Stimulated activated CD8-positive, alpha-beta memory T cell treated with anti-CD3 and anti-CD28 coated beads, Interleukin-7, amount 100 ng/mL, for 24 hours (primary cell): ENCODE measurements around the gene DLGAP1.
"Not testable (repeated sequence)": the region's sequence is repeated elsewhere in the genome, so short reads cannot be mapped to it uniquely, and the experiment has no call there.

Source experiments
- DNase-seq: peaks from one replicate; pipeline ENCODE4 v3.0.0-alpha.2; 2020; ENCODE audit warnings: low read depth

DLGAP1 gene

DNA sequence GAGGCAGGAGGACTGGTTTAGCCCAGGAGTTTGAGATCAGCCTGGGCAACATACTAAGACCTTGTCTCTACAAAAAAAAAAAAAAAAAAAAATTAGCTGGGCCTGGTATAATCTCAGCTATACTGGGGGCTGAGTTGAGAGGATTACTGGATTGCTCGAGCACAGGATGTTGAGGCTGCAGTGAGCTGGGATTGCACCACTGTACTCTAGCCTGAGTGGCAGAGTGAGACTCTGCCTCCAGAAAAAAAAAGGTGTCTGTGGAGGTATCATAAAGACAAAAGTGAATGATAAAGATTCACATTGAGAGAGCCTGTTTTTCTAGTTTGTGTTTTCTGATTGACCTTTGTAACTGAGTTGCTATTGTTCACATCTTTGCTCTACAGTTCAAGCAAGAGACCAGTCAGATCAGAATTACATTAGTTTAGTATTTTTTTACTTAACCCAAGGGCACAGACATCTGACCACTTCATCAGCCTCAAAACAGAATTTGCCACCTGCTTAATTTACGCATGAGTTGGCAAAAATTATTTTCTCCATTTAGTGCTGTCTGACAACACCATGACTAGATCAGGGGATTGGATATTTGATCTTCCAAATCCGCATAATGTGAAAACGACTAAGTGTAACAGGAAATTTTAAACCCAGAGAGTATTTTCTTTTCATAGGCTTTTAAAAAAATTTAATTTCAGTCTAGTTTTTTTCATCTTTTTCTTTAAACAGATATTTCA is 734.1 kb downstream of the DLGAP1 start:
- no peak for DNase-seq

DNA sequence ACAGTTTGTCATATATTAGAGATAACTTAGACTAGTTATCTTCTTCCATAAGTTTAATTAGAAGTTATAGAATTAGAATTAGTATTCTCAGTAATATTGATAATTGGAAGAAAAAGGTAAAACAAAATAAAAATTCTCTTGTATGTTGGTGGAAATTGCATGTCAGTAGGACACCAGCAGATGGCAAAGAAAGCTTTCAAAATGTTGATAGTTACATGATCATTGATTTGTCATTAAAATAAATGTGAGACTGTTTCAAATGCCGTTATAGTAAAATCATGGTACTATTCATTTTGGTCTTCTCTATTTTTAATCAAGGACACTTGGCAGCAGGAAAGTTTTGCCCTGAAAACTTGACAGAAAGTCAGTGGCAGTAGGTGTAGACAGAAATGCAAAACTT is 734.9 kb downstream of the DLGAP1 start:
- no peak for DNase-seq

DNA sequence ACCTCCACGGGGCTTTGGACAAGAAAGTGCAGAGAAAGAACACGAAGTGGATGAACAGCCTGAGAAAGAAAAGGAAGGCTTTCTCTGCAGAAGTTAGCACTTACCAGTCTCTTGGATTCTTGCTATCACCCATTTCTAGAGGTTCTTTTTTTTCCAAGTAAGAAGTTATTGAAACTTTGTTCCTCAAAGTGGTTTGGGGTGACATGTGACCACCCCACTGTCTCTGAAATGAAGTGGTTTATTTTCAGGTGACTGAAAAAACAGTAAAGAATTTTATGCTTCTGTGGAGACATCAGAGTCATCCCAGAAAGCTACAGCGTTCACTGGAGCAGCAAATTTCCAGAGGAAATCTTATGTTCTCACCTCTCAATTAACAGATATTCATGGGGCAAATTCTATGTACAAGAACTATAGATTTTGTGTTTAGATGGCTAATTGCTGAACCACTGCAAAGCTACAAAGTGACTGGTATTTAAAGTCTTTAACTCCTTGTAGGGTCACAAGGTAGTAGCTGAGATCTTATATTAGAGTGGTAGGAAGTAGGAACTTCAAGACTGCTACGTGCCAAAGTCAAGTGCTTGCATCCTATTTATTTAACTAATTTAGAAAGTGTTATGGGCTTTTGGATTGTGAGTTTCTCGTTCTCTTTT is 737.6 kb downstream of the DLGAP1 start:
- DNase-seq, result no peak

DNA sequence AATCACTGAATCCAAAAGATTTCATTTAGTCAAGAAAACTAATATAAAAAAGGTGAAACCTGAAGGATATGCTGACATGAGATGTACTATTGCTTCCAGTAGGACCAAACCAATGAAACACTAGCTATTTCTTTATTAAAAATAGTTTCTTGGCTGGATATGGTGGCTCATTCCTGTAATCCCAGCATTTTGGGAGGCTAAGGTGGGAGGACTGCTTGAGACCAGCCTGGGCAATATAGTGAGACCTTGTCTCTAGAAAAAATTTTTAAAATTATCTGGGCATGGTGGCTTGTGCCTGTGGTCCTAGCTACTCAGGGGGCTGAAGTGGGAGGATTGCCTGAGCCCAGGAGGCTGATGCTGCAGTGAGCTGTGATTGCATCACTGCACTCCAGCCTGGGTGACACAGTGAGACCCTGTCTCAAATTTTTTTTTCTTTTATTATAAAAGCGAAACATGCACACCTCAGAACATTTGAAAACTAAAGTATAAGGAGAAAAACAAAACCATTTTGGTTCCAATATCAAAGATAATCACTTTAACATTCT is 738.9 kb downstream of the DLGAP1 start:
- DNase-seq, result no peak

DNA sequence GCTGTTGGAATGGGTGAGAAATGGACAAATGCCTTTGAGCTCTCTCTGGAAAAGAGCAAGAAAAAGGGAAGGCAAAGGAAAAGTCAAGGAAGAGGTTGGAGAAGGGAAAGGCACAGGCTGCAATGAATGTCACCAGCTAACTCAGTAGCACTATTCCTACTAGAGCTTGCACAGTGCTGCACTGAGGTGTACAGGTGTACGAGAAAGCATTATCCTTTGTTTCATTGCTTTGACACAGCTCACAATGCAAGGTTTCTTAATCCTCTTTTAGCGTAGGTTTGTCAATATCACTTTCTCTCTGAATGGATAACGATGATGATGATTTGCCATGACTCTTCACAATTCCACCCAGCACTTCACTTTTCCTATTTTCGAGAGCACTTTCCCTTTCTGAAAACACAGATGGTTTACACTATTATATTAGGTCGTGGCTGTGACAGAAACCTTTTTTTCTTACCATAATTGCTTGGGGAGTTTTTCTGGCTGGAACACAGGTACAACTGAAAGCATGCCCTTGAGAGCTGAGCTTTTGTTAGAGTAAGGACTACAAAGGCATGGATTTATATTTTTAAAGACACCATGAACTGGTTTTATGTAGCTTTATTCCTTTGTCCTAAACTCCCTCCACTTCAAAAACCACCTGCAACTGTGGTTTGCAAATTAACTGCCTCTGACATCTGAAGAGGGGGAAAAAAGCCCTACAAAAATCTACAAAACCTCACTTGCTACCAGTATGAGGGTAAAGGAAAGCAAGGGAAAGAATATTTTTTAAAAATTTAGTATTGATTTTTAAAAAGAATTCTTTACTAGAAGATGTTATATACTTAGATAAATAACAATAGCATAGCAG is 739.7 kb downstream of the DLGAP1 start:
- DNase-seq, result no peak

DNA sequence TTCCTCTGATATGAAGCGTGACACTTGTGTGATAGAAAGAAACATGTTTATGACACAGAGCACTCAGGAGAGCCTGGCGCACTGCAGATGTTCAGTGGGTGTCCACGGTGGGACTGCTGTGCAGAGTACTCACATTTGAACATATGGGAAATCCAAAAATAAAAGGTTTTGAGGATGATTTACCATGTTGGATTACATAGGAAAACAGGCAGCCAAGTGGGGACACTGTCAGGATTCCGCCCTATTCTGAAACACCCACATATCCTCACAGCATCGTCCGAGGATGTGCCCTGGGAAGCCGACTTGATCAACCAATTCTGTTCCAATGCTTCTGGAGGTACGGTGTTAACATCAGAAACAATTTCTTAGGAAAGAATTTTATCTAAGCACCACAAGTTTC is 741.4 kb downstream of the DLGAP1 start:
- no peak for DNase-seq

DNA sequence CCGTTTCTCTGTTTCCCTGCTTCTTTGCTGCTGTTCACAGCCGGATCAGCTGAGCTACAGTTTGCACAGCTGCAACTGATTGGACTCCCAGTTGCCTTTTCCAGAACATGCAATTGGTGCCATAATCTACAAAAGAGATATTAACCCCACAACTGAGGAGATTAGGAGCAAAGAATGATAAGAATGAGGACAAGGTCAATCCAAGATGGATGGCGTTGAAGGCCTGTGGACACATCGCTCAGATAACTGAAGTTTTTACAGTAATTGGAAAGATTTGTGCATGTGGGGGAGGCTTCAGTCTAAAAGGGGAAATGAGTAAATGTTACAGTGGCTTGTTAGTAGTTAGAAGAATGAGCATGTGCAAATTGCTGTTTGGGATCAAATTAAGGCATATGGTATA is 741.9 kb downstream of the DLGAP1 start:
- DNase-seq, result no peak

DNA sequence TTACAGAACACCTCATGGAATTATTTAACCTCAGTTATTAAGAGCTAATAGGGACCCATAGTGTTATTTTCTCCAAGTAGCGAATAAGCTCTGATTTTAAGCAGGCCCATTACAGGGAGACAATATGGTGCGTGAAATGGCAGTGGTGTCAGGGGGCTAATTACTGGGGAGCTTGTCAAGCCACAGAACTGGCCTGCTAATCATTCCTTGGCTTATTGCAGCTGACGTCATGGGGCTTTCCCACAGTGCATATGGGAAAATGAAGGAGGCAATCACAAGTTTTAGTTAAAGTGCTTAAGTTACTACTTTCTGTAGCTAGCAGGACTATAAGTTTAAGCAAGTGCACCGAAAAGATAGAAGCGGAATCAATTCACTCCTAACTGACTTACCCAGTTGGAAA is 742.6 kb downstream of the DLGAP1 start:
- DNase-seq, result no peak

DNA sequence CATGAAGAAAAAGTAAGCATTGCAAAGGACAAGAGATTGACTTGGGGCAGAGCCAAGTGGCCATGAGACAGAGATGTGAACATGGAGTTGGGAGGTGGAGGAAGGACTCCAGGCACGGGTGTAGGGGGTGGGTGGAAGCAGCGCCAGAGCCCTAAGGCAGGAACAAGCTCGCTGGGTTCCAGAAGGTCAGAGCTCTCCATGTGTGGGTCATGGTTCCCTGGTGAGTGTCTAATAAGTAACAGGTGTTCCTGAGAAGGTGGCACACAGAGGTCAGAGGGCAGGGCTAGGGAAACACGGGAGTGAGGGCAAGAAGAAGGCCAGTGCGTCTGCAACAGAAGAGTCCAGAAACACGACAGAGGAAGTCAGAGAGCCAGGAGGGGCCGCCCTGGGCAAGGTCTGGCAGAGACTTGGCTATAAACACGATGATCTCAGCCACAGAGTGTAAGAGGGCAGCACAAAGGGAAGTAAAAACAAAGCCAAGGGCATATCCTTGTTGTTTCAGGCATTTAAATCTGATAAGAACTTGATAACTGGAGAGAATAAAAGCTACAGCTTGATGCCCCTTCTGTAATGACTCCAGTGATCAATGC is 744.3 kb downstream of the DLGAP1 start:
- DNase-seq, result no peak

DNA sequence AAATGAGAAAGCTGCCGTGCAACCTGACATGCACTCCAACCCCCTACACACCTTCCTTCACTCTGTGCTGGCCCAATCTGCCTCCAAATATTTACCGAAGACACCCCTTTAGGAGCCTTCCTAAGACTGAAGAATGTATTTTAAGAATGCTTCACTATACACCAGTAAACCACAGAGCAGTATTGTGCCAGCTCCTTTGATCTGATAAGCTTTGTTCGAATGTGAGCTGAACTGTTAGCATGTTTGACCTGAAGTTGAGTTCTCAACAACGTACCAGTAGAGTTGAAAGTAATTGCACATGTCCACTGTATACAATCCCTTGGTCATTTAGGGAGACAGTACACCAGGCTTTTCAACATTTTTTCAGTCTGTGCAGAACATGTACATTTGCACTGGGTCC is 745.9 kb downstream of the DLGAP1 start:
- DNase-seq, result no peak

DNA sequence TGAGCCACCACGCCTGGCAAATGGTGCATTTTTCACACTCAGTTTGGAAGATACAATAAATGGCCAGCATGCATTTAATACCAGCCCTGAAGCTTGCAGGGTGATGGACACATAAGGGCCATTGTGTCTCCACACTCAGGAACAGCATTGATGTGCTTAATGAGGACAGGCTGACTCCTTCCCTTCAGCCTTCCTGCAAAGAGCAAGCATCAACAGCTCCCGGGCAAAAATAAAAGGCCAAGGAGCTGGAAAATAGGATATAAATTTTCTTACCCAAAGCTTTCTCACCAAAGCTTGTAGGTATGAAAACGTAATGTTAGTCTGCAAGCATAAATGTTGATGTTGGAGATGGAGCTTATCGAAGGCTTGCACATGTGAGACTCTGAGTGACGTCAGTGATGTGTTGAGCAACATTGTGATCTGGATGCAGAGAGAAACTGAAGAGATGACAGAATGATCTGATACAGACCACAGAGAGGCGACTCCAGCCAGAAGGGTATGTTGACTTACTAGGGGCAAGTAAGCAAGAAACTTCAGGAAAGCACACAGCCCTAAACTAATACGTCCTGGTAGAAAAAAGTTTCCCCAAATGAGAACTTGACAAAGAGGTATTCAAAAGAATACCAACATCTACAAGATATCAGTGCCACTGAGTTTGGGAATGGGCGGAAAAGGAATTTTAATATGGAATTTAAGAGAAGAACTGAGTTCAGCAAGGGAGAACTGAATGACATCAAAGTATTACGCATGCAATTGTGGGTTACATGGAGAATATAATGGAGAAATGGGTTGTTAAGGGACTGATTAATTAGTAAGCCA is 748.6 kb downstream of the DLGAP1 start:
- DNase-seq, result no peak

DNA sequence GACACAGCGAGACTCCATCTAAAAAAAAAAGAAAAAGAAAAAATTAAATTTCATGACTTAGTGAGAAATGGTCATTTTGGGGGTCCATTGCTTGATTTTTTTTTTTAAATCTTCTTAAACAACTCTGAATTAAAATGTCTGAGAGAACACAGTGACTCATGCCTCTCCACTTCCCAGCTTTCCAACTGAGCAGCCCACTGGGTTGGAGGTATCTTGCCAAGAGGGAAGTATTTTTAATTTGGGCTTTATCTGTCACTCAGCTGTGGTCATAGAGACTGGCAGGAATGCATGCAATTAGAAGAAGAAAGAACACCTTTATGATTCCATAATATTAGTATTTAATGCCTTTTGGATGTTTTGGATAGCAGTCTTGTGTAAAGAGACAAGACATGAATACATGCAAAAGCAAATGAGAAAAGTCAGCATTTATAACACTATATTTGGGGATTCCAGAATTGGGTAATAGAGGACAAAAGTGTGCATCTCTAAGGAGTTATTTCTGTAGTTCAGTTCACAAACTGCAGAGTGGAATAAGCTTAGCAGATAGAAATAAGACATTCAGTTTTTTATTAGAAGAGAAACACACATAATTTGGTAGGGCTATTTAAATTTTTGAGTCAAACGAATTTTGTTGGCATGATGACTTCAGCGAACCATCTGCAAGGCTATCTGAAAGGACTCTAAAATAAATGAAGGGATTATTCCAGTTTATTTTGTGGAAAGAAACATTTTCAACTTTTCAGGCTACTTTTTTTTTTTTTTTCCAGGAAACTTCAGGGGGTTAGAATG is 750.4 kb downstream of the DLGAP1 start:
- no peak for DNase-seq

DNA sequence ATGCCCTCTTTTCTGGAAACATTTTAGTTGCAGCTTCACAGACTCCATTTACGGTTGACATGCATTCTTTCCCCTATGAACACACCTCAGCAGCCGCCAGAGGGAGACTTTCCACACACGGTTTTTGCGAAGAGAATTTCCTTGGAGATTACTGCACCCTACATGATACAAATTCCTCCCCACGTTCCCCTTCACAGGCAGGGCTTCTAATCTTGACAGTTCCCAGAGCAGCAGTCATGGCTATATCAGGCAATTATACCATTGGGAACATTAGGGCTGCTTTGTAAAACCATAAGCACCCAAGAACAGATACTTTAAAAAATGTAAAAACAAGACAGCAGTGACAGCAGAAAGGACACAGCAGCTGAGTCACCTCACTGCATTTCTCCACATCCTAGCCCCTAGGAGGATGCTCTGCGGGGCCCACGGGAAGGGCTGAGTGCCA is 751.4 kb downstream of the DLGAP1 start:
- DNase-seq, result no peak

DNA sequence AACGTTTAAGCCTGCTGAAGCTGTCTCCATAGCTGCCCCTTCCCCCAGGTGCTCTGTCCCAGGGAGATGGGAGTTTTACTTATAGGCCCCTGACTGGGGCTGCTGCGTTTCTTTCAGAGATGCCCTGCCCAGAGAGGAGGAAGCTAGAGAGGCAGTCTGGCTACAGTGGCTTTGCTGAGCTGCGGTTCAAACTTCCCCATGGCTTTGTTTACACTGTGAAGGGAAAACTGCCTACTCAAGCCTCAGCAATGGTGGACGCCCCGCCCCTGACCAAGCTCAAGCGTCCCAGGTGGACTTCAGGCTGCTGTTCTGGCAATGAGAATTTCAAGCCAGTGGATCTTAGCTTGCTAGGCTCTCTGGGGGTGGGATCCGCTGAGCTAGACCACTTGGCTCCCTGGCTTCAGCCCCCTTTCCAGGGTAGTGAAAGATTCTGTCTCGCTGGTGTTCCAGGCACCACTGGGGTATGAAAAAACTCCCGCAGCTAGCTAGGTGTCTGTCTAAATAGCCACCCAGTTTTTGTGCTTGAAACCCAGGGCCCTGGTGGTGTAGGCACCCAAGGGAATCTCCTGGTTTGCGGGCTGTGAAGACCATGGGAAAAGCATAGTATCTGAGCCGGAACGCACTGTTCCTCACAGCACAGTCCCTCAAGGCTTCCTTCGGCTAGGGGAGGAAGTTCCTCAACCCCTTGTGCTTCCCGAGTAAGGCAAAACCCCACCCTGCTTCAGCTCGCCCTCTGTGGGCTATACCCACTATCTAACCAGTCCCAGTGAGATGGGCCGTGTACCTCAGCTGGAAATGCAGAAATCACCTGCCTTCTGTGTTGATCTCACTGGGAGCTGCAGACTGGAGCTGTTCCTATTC is 755.2 kb downstream of the DLGAP1 start:
- not testable (repeated sequence) for DNase-seq

DNA sequence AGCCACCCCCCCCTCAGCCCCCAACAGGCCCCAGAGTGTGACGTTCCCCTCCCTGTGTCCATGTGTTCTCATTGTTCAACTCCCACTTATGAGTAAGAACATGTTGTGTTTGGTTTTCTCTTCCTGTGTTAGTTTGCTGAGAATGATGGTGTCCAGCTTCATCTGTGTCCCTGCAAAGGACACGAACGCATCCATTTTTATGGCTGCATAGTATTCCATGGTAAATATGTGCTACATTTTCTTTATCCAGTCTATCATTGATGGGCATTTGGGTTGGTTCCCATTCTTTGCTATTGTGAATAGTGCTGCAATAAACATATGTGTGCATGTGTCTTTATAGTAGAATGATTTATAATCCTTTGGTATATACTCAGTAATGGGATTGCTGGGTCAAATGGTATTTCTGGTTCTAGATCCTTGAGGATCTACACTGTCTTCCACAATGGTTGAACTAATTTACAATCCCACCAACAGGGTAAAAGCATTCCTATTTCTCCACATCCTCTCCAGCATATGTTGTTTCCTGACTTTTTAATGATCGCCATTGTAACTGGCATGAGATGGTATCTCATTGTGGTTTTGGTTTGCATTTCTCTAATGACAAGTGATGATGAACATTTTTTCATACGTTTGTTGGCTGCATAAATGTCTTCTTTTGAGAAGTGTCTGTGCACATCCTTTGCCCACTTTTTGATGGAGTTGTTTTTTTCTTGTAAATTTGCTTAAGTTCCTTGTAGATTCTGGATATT is 760.9 kb downstream of the DLGAP1 start:
- not testable (repeated sequence) for DNase-seq

DNA sequence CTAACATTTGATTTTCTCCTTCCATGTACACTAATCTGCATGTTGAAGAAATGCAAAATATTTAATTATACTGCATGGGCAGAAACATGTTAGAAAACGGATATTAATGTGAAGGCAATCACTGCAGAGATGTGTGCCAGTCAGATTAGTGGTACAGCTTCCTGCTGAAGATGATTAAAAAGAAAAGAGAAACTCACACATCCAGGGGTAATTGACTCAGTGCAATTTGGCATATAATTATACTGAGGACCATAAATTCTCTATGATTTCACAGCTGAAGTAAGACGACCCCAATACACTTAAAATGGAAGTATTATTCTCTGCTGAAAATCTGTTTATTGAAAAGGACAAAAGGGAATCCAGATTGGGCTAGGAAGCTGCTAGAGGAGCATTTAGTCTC is 761.7 kb downstream of the DLGAP1 start:
- DNase-seq, result no peak

DNA sequence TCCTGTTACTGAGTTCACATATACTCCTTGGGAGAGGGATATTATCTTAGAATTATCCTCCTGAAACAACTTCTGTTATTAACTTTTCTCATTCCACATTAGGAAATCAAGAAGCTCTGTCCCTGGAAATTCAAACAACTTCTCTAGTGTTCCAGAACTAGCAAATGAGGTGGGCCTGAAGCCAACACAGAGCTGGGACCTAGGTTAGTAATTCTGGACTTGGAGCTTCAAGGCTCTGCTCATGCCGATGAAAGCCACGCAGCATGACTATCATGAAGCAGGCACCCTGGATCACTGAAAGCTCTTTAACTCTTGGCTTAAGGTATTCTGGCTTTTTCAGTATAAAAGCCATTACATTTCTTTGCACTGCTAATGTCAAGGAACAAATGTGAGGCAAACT is 762.4 kb downstream of the DLGAP1 start:
- DNase-seq, result no peak

DNA sequence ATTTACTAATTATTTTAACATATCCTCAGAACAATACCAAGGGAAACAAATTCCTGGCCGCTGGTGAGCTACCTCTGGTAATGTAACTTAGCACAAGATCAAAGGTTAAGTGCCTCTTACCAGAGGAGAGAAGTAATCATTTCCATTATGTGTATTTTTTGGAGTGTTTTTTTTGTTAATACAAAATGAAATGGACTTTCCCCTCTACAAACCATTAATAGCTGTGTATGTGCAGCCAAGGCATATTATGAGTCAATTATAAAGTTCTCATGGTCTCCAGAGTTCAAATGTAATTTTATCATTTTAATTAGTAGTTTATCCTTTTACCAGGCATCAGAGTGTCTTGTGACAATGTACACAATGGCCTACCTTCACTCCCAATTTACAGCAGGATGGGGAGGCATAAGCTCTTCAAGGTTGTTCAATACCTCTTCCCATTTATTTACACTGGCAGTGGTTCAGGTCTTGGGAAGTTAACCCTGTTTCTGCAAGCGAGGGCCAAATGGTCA is 762.9 kb downstream of the DLGAP1 start:
- no peak for DNase-seq

DNA sequence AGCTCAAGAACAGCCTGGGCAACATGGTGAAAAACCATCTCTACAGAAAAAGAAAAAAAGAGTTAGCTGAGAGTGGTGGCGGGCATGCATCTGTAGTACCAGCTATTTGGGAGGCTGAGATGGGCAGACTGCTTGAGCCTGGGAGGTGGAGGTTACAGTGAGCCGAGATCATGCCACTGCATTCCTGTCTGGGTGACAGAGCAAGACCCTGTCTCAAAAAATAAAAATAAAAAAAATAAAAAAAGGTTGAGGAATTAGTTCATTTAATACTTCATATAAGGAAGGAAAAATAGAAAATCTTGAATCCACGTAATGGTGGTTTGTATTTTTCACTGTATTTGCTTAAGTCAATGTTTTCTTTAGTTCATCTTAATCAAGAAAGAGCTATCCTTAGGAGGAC is 763.4 kb downstream of the DLGAP1 start:
- no peak for DNase-seq
